ENCODE data around the gene IL1RL2.
A peak's percentile ranks its signal among the peaks of the same experiment; 100 is the strongest.

Gene IL1RL2

DNA sequence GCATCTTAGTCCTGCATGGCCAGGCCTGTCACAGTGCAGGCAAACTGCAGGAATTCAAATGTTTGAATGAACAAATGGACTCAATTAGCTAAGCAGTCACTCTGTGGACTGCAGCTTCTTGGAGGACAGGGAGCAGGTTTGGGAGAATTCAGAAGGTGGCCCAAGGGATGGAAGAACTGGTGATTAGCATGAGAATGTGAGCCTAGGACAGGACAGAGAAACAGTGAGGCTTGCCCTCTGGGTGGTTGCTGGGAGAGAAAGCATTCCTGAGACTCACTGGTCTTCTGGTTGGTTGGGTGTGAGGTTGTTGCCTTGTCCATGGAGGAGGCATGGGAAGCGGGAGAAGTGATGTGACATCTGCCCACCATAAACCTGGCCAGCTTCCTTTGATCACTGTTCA lies 13.7 kb downstream of the IL1RL2 start:
- H3K9ac ChIP-seq (ENCODE audit: low read depth, low read length), result no peak overlapping the region
- H3K4me1 ChIP-seq (ENCODE audit: control insufficient read depth, insufficient read depth, low read length), result no peaks in the 10 kb centered on the region
- no peaks in the 10 kb centered on the region for H3K36me3 ChIP-seq (ENCODE audit: control insufficient read depth, insufficient read depth, low read length)
- no peak overlapping the region for H3K4me3 ChIP-seq (ENCODE audit: low read depth, low read length)
- H3K27me3 ChIP-seq (ENCODE audit: control insufficient read depth, insufficient read depth, low read length), result no peaks in the 10 kb centered on the region
- no peak overlapping the region for H3K27ac ChIP-seq (ENCODE audit: low read depth, low read length)
- H3K9me3 ChIP-seq (ENCODE audit: control insufficient read depth, insufficient read depth, low read length), result no peaks in the 10 kb centered on the region

DNA sequence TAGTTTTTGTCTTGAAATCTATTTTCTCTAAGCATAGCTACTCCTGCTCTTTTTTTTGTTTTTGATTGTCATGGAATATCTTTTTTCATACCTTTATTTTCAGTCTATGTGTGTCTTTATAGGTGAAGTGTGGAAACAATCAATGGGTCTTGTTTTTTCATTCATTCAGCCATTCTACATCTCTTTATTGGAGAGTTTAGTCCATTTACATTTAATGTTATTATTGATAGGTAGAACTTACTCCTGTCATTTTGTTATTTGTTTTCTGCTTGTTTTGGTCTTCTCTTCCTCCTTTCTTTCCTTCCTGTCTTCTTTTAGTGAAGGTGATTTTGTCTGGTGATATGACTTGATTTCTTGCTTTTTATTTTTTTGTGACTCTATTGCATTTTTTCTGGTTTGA lies 17.8 kb downstream of the IL1RL2 start:
- Histone ChIP-seq H3K4me1 (ENCODE audit: control insufficient read depth, insufficient read depth, low read length) (no peaks in the 10 kb centered on the region), H3K36me3 (ENCODE audit: control insufficient read depth, insufficient read depth, low read length) (no peaks in the 10 kb centered on the region), H3K27me3 (ENCODE audit: control insufficient read depth, insufficient read depth, low read length) (no peaks in the 10 kb centered on the region), H3K27ac (ENCODE audit: low read depth, low read length) (no peak overlapping the region), H3K9me3 (ENCODE audit: control insufficient read depth, insufficient read depth, low read length) (no peaks in the 10 kb centered on the region), H3K9ac (ENCODE audit: low read depth, low read length) (no peak overlapping the region), H3K4me3 (ENCODE audit: low read depth, low read length) (no peak overlapping the region)

DNA sequence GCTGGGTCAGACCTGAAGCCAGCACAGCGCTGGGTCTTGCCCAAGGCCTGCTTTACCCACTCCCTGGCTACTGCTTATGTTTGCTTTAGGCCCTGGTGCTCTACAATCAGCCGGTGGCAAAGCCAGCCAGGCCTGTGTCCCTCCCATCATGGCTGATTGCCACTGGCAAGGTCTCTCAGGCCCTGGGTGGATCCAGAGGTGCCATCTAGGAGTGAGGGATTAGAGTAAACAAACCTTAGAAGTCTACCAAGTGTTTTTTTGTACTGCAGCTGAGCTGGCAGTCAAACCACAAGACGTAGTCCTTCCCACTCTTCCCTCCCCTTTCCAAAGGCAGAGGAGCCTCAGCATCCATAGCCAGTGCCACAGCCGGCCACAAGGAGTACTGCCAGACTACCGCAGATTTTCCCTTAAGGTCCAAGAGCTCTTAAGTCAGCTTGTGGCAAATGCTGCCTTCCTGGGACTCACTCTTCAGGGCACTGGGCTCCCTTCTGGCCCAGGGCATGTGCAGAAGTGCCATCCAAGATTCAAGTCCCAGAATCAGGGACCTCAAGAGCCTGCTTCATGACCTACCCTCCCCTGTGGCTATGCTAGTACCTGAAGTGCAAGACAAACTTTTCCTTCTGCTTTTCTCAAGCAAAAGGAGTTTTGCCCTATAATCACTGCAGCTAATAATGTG lies 20.0 kb downstream of the IL1RL2 start:
- Histone ChIP-seq H3K27ac (ENCODE audit: low read depth, low read length) (no peak overlapping the region), H3K36me3 (ENCODE audit: control insufficient read depth, insufficient read depth, low read length) (no peaks in the 10 kb centered on the region), H3K27me3 (ENCODE audit: control insufficient read depth, insufficient read depth, low read length) (no peaks in the 10 kb centered on the region), H3K4me3 (ENCODE audit: low read depth, low read length) (no peak overlapping the region), H3K9me3 (ENCODE audit: control insufficient read depth, insufficient read depth, low read length) (no peaks in the 10 kb centered on the region), H3K9ac (ENCODE audit: low read depth, low read length) (no peak overlapping the region), H3K4me1 (ENCODE audit: control insufficient read depth, insufficient read depth, low read length) (no peaks in the 10 kb centered on the region)

DNA sequence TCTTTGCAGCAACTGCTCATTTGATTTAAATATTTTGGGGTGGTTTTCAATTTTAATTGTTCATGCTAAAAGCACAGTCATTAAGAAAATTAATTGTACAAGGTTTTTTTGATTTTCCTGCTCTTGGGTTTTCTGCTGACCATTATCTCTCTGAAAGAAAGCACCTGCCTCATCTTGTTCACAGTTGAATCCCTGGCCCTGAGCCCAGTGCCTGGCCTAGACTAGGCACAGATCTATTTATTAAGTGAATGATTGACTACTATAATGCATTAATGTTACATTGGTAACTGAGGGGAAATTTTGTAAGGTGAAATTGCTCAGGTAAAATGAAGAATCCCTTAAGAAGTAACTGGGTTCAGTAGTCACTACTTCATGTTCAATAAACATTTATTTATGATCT lies 22.0 kb downstream of the IL1RL2 start:
- Histone ChIP-seq H3K27me3 (ENCODE audit: control insufficient read depth, insufficient read depth, low read length) (no peaks in the 10 kb centered on the region), H3K27ac (ENCODE audit: low read depth, low read length) (no peak overlapping the region), H3K4me3 (ENCODE audit: low read depth, low read length) (no peak overlapping the region), H3K9me3 (ENCODE audit: control insufficient read depth, insufficient read depth, low read length) (no peaks in the 10 kb centered on the region), H3K4me1 (ENCODE audit: control insufficient read depth, insufficient read depth, low read length) (no peaks in the 10 kb centered on the region), H3K36me3 (ENCODE audit: control insufficient read depth, insufficient read depth, low read length) (no peaks in the 10 kb centered on the region), H3K9ac (ENCODE audit: low read depth, low read length) (no peak overlapping the region)

DNA sequence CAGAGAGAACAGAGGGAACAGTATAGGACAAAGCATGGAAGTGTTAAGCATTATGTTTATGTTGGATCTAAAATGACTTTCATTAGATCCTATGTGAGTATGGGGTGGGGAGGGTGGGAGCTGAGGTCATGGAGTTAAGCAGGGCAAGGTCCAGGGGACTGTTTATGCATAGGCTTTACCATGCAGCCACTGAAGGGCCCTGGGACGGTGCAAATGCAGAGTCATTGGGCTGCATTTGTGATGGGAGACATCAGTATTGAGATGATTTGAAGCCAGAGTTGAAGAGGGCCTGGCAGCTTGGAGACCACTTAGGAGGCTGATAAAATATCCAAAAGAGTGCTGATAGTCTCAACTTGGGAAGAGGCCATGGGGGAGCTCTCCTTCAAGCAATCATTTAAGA lies 22.7 kb downstream of the IL1RL2 start:
- no peak overlapping the region for H3K9ac ChIP-seq (ENCODE audit: low read depth, low read length)
- H3K36me3 ChIP-seq (ENCODE audit: control insufficient read depth, insufficient read depth, low read length), result no peaks in the 10 kb centered on the region
- H3K4me3 ChIP-seq (ENCODE audit: low read depth, low read length), result no peak overlapping the region
- H3K9me3 ChIP-seq (ENCODE audit: control insufficient read depth, insufficient read depth, low read length), result no peaks in the 10 kb centered on the region
- no peaks in the 10 kb centered on the region for H3K4me1 ChIP-seq (ENCODE audit: control insufficient read depth, insufficient read depth, low read length)
- no peaks in the 10 kb centered on the region for H3K27me3 ChIP-seq (ENCODE audit: control insufficient read depth, insufficient read depth, low read length)
- H3K27ac ChIP-seq (ENCODE audit: low read depth, low read length), result no peak overlapping the region

DNA sequence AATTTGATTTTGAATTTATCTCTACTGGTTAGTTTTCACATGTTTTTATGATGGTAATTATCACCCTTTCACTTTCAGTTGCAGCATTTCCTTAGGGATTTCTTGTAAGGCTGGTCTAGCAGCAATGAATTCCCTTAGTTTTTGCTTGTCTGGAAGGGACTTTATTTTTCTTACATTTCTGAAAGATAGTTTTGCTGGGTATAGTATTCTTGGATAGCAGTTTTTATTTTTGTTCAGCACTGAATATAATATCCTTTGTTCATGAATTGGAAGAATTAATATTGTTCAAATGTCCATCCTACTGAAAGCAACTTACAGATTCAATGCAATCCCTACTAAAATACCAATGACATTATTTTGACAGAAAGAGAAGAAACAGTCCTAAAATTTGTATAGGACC lies 30.2 kb downstream of the IL1RL2 start:
- H3K27ac ChIP-seq (ENCODE audit: low read depth, low read length), result no peak overlapping the region
- H3K36me3 ChIP-seq (ENCODE audit: control insufficient read depth, insufficient read depth, low read length), result no peaks in the 10 kb centered on the region
- H3K4me3 ChIP-seq (ENCODE audit: low read depth, low read length), result no peak overlapping the region
- H3K9ac ChIP-seq (ENCODE audit: low read depth, low read length), result no peak overlapping the region
- no peaks in the 10 kb centered on the region for H3K4me1 ChIP-seq (ENCODE audit: control insufficient read depth, insufficient read depth, low read length)
- peaks cover 10% of the 10 kb centered on the region for H3K9me3 ChIP-seq (ENCODE audit: control insufficient read depth, insufficient read depth, low read length)
- no peaks in the 10 kb centered on the region for H3K27me3 ChIP-seq (ENCODE audit: control insufficient read depth, insufficient read depth, low read length)

DNA sequence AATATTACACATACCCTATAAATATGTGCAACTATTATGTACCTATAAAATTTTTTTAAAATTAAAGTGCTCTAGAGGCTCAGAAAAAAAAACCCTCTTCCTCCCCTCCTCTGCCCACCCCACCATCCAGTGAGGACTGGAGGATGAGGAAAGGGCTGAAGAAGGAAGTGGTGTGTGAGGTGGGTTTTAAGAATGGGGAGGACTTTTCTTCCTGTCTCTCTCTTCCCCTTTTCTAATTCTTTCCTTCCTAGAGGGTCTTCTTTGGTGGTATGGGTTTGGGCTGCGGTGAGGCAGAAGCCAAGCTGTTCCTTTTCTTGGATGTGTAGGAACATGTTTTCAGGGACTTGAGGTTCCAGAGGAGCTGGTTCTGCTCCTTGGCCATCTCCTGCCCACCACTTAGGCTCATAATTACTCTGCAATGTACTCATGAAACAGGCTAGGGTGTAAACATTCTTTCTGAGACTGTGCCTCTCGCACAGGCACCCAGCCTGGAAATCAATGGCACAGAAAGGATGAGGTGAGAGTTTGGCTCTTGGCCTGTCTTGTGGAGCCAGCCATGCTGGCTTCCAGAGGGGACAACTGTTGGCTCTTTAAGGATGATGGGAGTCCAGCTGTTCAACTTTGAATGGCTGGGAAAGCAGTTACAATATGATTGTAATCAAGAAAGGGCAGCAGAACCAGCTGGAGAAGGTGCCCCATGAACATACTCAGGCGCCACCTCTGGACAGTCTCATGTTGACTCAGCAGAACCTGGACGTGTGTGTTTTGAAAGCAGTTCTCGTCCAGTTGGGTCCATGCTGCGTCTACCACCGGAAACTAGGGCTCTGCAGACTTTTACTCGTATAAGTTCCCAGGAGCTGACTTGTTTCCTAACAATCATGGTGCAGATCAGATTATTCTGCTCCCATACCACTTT lies 38.3 kb downstream of the IL1RL2 start:
- Histone ChIP-seq H3K9me3 (ENCODE audit: control insufficient read depth, insufficient read depth, low read length) (no peaks in the 10 kb centered on the region), H3K9ac (ENCODE audit: low read depth, low read length) (no peak overlapping the region), H3K27ac (ENCODE audit: low read depth, low read length) (no peak overlapping the region), H3K36me3 (ENCODE audit: control insufficient read depth, insufficient read depth, low read length) (no peaks in the 10 kb centered on the region), H3K4me1 (ENCODE audit: control insufficient read depth, insufficient read depth, low read length) (peaks cover 14% of the 10 kb centered on the region), H3K4me3 (ENCODE audit: low read depth, low read length) (no peak overlapping the region), H3K27me3 (ENCODE audit: control insufficient read depth, insufficient read depth, low read length) (no peaks in the 10 kb centered on the region)

DNA sequence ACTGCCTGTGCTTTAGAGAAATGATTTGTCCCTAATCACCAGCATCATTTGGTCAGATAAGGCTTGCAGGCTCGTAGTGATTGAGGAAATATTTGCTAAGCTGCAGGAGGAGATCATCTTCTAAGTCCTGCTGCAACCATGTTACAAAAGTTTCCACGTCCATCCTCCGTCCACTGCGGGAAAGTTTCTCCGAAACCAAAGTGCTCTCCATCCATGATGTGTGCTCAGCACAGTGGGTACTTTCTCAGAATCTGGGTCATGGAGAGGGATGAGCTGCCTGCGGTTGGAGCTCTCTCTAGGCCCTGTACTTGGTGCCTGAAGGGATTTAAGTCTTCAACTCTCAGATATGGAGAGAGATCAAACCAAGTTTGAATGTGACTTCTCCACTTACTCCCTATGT lies 39.3 kb downstream of the IL1RL2 start:
- peaks cover 14% of the 10 kb centered on the region for H3K4me1 ChIP-seq (ENCODE audit: control insufficient read depth, insufficient read depth, low read length)
- H3K9me3 ChIP-seq (ENCODE audit: control insufficient read depth, insufficient read depth, low read length), result no peaks in the 10 kb centered on the region
- no peak overlapping the region for H3K9ac ChIP-seq (ENCODE audit: low read depth, low read length)
- H3K27me3 ChIP-seq (ENCODE audit: control insufficient read depth, insufficient read depth, low read length), result no peaks in the 10 kb centered on the region
- no peaks in the 10 kb centered on the region for H3K36me3 ChIP-seq (ENCODE audit: control insufficient read depth, insufficient read depth, low read length)
- no peak overlapping the region for H3K27ac ChIP-seq (ENCODE audit: low read depth, low read length)
- H3K4me3 ChIP-seq (ENCODE audit: low read depth, low read length), result no peak overlapping the region

DNA sequence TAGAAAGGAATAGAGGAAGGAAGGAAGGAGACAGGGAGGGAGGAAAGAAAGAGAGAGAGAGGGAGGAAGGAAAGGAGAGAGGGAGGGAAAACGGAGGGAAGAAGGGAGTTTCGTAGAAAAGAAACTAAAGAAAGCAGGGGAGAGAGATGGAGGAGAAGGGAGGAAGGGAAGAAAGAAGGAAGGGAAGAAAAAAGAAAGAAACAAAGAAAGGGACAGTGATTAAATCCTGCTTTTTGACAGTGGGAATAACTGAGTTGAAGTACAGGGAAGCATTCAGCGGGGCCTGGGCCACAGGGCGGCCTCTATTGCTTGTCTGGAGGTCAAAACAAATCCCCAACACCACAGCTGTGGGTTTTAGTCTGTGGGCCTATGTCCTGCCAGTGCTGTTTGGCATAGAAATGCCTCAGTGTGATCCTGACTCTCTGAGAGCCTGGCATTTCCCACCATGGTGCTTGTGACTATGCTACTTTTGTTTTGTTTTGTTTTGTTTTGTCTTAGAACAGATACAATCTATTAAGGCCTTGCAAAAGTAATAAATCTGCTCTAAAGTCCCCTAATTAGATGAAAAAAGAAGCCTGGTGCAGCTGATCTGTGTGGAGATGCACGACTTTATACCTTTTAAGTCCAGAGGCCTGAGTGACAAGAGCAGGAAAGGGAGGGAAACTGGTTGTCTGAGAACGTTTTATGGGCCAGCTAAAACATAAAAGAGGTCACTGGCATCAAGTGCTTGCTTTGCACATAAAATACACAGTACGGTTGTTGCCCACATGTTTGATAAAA lies 40.0 kb downstream of the IL1RL2 start:
- no peak overlapping the region for H3K27ac ChIP-seq (ENCODE audit: low read depth, low read length)
- no peaks in the 10 kb centered on the region for H3K27me3 ChIP-seq (ENCODE audit: control insufficient read depth, insufficient read depth, low read length)
- no peak overlapping the region for H3K4me3 ChIP-seq (ENCODE audit: low read depth, low read length)
- H3K9me3 ChIP-seq (ENCODE audit: control insufficient read depth, insufficient read depth, low read length), result no peaks in the 10 kb centered on the region
- peak overlapping the region; percentile 22; the same call in 1 of the 2 replicates for H3K9ac ChIP-seq (ENCODE audit: low read depth, low read length)
- H3K4me1 ChIP-seq (ENCODE audit: control insufficient read depth, insufficient read depth, low read length), result peaks cover 14% of the 10 kb centered on the region
- H3K36me3 ChIP-seq (ENCODE audit: control insufficient read depth, insufficient read depth, low read length), result no peaks in the 10 kb centered on the region

DNA sequence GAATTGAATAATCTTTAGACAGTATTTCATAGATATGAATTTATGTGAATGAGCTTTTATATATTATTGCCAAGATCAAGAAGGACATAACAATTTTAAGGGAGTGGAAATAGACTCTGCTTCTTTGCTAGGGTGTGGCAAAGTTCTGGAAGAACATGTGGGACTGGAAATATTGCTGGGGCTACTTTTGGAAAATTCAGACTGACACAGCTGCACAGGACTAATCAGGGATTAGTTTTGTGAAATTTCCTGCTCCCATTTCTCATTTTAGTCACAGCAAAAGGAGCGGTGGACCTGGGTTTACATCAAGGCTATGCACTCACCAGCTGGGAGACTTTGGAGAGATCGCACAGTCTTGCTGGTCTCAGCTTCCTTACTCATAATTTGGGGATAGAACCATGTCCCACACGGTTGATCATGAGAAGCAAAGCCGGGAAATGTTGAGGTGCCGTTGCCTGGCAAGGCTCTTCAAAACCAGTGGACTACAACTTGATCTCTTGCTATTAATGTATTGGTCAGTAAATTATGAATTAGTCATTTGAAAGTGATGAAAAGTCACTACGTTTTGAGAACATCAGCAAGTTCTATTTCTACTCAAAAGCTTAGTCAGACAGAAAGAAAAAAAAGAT lies 42.4 kb downstream of the IL1RL2 start:
- Histone ChIP-seq H3K27ac (ENCODE audit: low read depth, low read length) (no peak overlapping the region), H3K9me3 (ENCODE audit: control insufficient read depth, insufficient read depth, low read length) (no peaks in the 10 kb centered on the region), H3K36me3 (ENCODE audit: control insufficient read depth, insufficient read depth, low read length) (no peaks in the 10 kb centered on the region), H3K9ac (ENCODE audit: low read depth, low read length) (no peak overlapping the region), H3K4me1 (ENCODE audit: control insufficient read depth, insufficient read depth, low read length) (peaks cover 14% of the 10 kb centered on the region), H3K4me3 (ENCODE audit: low read depth, low read length) (no peak overlapping the region), H3K27me3 (ENCODE audit: control insufficient read depth, insufficient read depth, low read length) (no peaks in the 10 kb centered on the region)
